HL-60 (cell line): ENCODE results near the gene MARF1.

Experiments
- DNase-seq, 2 experiments: peaks; one replicate each; pipeline ENCODE4 v3.0.0-alpha.2; 2010 to 2020; ENCODE audit warnings: low read depth in 1 of 2, low spot score in 1 of 2
- H3K27ac ChIP-seq: fragments of 250-450 bp; sonication (Bioruptor Pico); replicated peaks from 2 replicates; pipeline ENCODE4 v1.5.1; 2020; ENCODE audit warnings: mild to moderate bottlenecking, moderate library complexity
- H3K27me3 ChIP-seq: fragments of 250-450 bp; sonication (Bioruptor Pico); 2 replicates; pipeline ENCODE4 v1.5.1; 2021; ENCODE audit warnings: mild to moderate bottlenecking, moderate library complexity; ENCODE audit not compliant: insufficient read depth, poor library complexity, severe bottlenecking
- H3K4me3 ChIP-seq: replicated peaks from 2 replicates; pipeline ENCODE4 v1.5.1; 2011; ENCODE audit warnings: mild to moderate bottlenecking, control low read depth, low read length; ENCODE audit not compliant: insufficient read depth
- GABPA ChIP-seq: IDR thresholded peaks from 2 replicates; pipeline ENCODE4 v1.6.1; 2012; ENCODE audit warnings: low read depth
- POLR2AphosphoS5 ChIP-seq: IDR thresholded peaks from 2 replicates; pipeline ENCODE4 v1.6.1; 2012; ENCODE audit warnings: low read depth
- SPI1 ChIP-seq: IDR thresholded peaks from 2 replicates; pipeline ENCODE4 v1.6.1; 2012; ENCODE audit warnings: low read depth, mild to moderate bottlenecking, borderline replicate concordance
- TF ChIP-seq, protein P1 (sequence below): IDR thresholded peaks from 2 replicates; pipeline ENCODE4 v1.6.1; 2012; ENCODE audit warnings: low read depth; ENCODE audit not compliant: insufficient replicate concordance
- TF ChIP-seq, protein P2 (sequence below): IDR thresholded peaks from one replicate; pipeline ENCODE4 v1.5.1; 2011; ENCODE audit warnings: low read length, control low read depth, inconsistent platforms; ENCODE audit not compliant: insufficient read depth

The MARF1 gene

DNA sequence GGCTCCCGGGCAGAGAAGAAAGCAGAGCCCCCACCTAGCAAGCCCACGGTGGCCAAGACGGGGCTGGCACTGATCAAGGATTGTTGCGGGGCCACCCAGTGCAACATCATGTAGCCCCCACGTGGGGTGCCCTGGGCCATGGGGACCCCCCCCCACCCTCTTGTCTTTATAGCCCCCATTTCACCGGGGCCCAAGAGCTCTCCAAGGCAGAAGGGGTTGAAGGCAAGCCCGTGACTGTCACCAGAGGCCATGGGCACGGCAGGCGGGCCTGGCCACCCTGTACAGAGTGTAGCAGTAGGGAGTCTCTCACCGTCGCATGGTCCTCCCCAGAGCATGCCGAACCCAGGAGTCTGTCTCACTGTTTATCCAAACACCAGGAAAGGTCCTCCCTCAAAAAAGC lies 56.2 kb downstream of the MARF1 start:
- DNase-seq: no peak
- H3K27me3 ChIP-seq: no peaks in the 10 kb centered on the region
- no peak overlapping the region for H3K4me3 ChIP-seq
- H3K27ac ChIP-seq: no peak overlapping the region
- TF ChIP-seq, protein P1, sequence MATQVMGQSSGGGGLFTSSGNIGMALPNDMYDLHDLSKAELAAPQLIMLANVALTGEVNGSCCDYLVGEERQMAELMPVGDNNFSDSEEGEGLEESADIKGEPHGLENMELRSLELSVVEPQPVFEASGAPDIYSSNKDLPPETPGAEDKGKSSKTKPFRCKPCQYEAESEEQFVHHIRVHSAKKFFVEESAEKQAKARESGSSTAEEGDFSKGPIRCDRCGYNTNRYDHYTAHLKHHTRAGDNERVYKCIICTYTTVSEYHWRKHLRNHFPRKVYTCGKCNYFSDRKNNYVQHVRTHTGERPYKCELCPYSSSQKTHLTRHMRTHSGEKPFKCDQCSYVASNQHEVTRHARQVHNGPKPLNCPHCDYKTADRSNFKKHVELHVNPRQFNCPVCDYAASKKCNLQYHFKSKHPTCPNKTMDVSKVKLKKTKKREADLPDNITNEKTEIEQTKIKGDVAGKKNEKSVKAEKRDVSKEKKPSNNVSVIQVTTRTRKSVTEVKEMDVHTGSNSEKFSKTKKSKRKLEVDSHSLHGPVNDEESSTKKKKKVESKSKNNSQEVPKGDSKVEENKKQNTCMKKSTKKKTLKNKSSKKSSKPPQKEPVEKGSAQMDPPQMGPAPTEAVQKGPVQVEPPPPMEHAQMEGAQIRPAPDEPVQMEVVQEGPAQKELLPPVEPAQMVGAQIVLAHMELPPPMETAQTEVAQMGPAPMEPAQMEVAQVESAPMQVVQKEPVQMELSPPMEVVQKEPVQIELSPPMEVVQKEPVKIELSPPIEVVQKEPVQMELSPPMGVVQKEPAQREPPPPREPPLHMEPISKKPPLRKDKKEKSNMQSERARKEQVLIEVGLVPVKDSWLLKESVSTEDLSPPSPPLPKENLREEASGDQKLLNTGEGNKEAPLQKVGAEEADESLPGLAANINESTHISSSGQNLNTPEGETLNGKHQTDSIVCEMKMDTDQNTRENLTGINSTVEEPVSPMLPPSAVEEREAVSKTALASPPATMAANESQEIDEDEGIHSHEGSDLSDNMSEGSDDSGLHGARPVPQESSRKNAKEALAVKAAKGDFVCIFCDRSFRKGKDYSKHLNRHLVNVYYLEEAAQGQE: no peak
- TF ChIP-seq SPI1 (no peak), POLR2AphosphoS5 (no peak), GABPA (no peak)
- TF ChIP-seq, protein P2, sequence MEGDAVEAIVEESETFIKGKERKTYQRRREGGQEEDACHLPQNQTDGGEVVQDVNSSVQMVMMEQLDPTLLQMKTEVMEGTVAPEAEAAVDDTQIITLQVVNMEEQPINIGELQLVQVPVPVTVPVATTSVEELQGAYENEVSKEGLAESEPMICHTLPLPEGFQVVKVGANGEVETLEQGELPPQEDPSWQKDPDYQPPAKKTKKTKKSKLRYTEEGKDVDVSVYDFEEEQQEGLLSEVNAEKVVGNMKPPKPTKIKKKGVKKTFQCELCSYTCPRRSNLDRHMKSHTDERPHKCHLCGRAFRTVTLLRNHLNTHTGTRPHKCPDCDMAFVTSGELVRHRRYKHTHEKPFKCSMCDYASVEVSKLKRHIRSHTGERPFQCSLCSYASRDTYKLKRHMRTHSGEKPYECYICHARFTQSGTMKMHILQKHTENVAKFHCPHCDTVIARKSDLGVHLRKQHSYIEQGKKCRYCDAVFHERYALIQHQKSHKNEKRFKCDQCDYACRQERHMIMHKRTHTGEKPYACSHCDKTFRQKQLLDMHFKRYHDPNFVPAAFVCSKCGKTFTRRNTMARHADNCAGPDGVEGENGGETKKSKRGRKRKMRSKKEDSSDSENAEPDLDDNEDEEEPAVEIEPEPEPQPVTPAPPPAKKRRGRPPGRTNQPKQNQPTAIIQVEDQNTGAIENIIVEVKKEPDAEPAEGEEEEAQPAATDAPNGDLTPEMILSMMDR: no peak

DNA sequence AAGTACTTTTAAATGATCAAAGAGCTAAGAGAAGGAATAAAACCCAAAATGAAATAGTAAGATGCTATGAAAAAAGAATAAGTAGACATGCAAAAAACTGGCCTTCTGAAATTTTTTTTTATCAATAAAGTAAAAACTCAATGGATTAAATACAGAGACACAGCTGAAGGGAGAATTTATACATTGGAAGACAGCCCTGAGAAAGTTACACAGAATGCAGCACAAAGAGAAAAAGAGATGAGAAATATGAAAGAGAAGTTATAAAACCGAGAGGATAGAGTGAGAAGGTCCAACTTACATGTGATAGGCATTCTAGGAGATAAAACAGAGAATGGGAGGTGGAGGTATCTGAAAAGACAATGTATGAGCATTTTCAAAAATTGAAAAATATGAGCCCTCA lies 57.0 kb downstream of the MARF1 start:
- TF ChIP-seq, protein P2: no peak
- TF ChIP-seq GABPA: no peak
- TF ChIP-seq SPI1: no peak
- TF ChIP-seq, protein P1: no peak
- no peak for TF ChIP-seq POLR2AphosphoS5
- H3K4me3 ChIP-seq: no peak overlapping the region
- DNase-seq: no peak
- no peaks in the 10 kb centered on the region for H3K27me3 ChIP-seq
- no peak overlapping the region for H3K27ac ChIP-seq

DNA sequence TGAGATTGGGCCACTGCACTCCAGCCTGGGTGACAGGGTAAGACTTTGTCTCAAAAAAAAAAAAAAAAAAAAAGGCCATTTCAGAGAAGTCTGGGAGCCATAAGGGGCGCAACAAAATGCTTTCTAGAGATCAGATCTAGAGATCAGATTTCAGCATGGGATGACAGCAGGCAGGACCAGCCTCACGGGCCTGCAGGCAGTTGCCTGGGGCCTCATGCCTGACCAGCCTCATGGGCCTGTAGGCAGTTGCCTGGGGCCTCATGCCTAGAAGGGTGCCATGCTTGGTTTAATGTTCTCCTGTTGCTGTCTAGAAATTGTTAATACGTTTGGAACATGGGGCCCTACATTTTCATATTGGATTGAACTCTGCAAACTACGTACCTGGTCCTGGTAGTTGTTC lies 59.4 kb downstream of the MARF1 start:
- Histone ChIP-seq H3K27me3 (no peaks in the 10 kb centered on the region), H3K4me3 (no peak overlapping the region), H3K27ac (no peak overlapping the region)
- DNase-seq: no peak
- TF ChIP-seq SPI1 (no peak), POLR2AphosphoS5 (no peak), GABPA (no peak)
- TF ChIP-seq, protein P2: no peak
- TF ChIP-seq, protein P1: no peak
